B cell (primary cell): ENCODE data around the gene ZNF79. TPM values are rescaled to one million over a fixed set of nuclear protein-coding genes. Genes with fewer than 3 reads are reported as not detected.

Source experiments
- ATAC-seq: fragments of 200-7000 bp; cut with Tn5 transposase; one replicate; pipeline ENCODE4 v1.10.0; 2021; ENCODE audit warnings: low read depth, mild to moderate bottlenecking, moderate number of reproducible peaks, moderate library complexity
- CTCF ChIA-PET: fragments of 350-600 bp; sonication (Branson Sonifier 250); formaldehyde crosslinking; loops from one replicate; lab custom pipeline; 2021; ENCODE audit warnings: antibody characterized with exemption, inconsistent platforms; lab: Charles Lee
- POLR2A ChIA-PET: fragments of 350-600 bp; sonication (Branson Sonifier 250); formaldehyde crosslinking; loops from one replicate; lab custom pipeline; 2021; ENCODE audit warnings: antibody characterized with exemption; lab: Charles Lee
- DNase-seq: peaks from one replicate; pipeline ENCODE4 v3.0.0; 2013
- H2AFZ ChIP-seq: 2 replicates; pipeline ENCODE4 v1.6.1; 2012; ENCODE audit warnings: mild to moderate bottlenecking, low read depth, low read length; ENCODE audit not compliant: insufficient read depth, poor library complexity, severe bottlenecking
- H3K27ac ChIP-seq, 2 donors: 1 replicate in 1 of 2; 2 replicates in 1 of 2; pipeline ENCODE4 v1.5.1; 2012 to 2013; ENCODE audit warnings: low read length in 2 of 2, mild to moderate bottlenecking in 2 of 2, moderate library complexity in 1 of 2
- H3K27me3 ChIP-seq, 4 experiments: fragments of 200-600 bp in 1 of 4; sonication (generic) in 1 of 4; replicated peaks in 1 of 4; 1 replicate in 2 of 4; 2 replicates in 2 of 4; pipeline versions ENCODE4 v1.6.1 to v1.7.0; 2013 to 2016; ENCODE audit warnings: low read length in 3 of 4, mild to moderate bottlenecking in 2 of 4, mixed read lengths in 1 of 4, moderate library complexity in 1 of 4; ENCODE audit not compliant: insufficient read depth in 4 of 4, control insufficient read depth in 3 of 4; ENCODE audit errors: control extremely low read depth in 1 of 4
- H3K36me3 ChIP-seq, 2 experiments: replicated peaks in 1 of 2; 1 replicate in 1 of 2; 2 replicates in 1 of 2; pipeline versions ENCODE4 v1.6.1 to v1.7.1; 2013; ENCODE audit warnings: low read length in 1 of 2; ENCODE audit not compliant: insufficient read depth in 2 of 2, control insufficient read depth in 1 of 2; ENCODE audit errors: control extremely low read depth in 1 of 2, extremely low read depth in 1 of 2
- H3K4me1 ChIP-seq, 2 donors: fragments of 200-600 bp in 1 of 2; sonication (generic) in 1 of 2; 1 replicate in 1 of 2; 2 replicates in 1 of 2; pipeline versions ENCODE4 v1.5.1 to v1.6.1; 2013 to 2017; ENCODE audit warnings: low read length in 2 of 2; ENCODE audit not compliant: control insufficient read depth in 2 of 2, insufficient read depth in 2 of 2
- H3K4me2 ChIP-seq: replicated peaks from 2 replicates; pipeline ENCODE3; 2012; ENCODE audit warnings: mild to moderate bottlenecking, low read depth, low read length; ENCODE audit not compliant: poor library complexity, severe bottlenecking
- H3K4me3 ChIP-seq, 5 experiments: fragments of 200-600 bp in 1 of 5; sonication (generic) in 1 of 5; 1 replicate in 3 of 5; 2 replicates in 2 of 5; pipeline versions ENCODE4 v1.5.1 to v1.7.0; 2011 to 2016; ENCODE audit warnings: low read length in 4 of 5, mild to moderate bottlenecking in 4 of 5, low read depth in 2 of 5, control low read depth in 1 of 5, moderate library complexity in 1 of 5; ENCODE audit not compliant: insufficient read depth in 1 of 5; ENCODE audit errors: control extremely low read depth in 1 of 5, extremely low read depth in 1 of 5
- H3K79me2 ChIP-seq: fragments of 200-600 bp; sonication (generic); one replicate; pipeline ENCODE4 v1.6.0; 2016; ENCODE audit warnings: low read length; ENCODE audit not compliant: control insufficient read depth, insufficient read depth
- H3K9ac ChIP-seq: fragments of 200-600 bp; sonication (generic); 2 replicates; pipeline ENCODE4 v1.6.1; 2017; ENCODE audit warnings: mild to moderate bottlenecking, low read length, moderate library complexity
- H3K9me3 ChIP-seq, 3 donors: one replicate each; pipeline versions ENCODE4 v1.6.1 to v1.7.1; 2013; ENCODE audit warnings: low read length in 2 of 3; ENCODE audit not compliant: control insufficient read depth in 2 of 3, insufficient read depth in 1 of 3; ENCODE audit errors: control extremely low read depth in 1 of 3
- H4K20me1 ChIP-seq: 2 replicates; pipeline ENCODE4 v1.6.0; 2012; ENCODE audit warnings: mild to moderate bottlenecking, low read length; ENCODE audit not compliant: insufficient read depth, control insufficient read depth, poor library complexity, severe bottlenecking
- H3K27ac Mint-ChIP-seq: one replicate; pipeline ENCODE4 v1.8.0; 2021; ENCODE audit warnings: mixed read lengths
- H3K27me3 Mint-ChIP-seq: one replicate; pipeline ENCODE4 v1.8.0; 2021; ENCODE audit warnings: mixed read lengths
- H3K4me1 Mint-ChIP-seq: one replicate; pipeline ENCODE4 v1.8.0; 2021; ENCODE audit warnings: mixed read lengths
- H3K4me3 Mint-ChIP-seq: one replicate; pipeline ENCODE4 v1.8.0; 2021; ENCODE audit warnings: mixed read lengths
- H3K9me3 Mint-ChIP-seq: one replicate; pipeline ENCODE4 v1.8.0; 2022; ENCODE audit warnings: mixed read lengths; ENCODE audit not compliant: insufficient read depth
- CTCF ChIP-seq: fragments of 200-600 bp; IDR thresholded peaks from one replicate; pipeline ENCODE4 v1.8.0; 2022; ENCODE audit warnings: antibody characterized with exemption, mild to moderate bottlenecking
- EZH2 ChIP-seq: IDR thresholded peaks from 2 replicates; pipeline ENCODE4 v1.6.1; 2012; ENCODE audit warnings: borderline replicate concordance, low read depth, mild to moderate bottlenecking, moderate library complexity, low read length; ENCODE audit not compliant: insufficient read depth, poor library complexity, severe bottlenecking
- WGBS: methylation state at CpG from one replicate; pipeline ENCODE4 v1.1.5; 2013; ENCODE audit warnings: missing lambda C conversion rate; ENCODE audit not compliant: insufficient coverage; 5-methylcytosine and 5-hydroxymethylcytosine counted together
- intact Hi-C: fragments of 100-400 bp; cut with micrococcal nuclease; formaldehyde crosslinking; loops from one replicate; pipeline ENCODE4 v1.10.0; 2022
- polyA plus RNA-seq: library from polyadenylated mRNA; depleted of rRNA; stranded (reverse); fragments of >200 nt; gene quantifications from 2 replicates; pipeline ENCODE4 v1.2.3, GENCODE V29; 2012
- total RNA-seq, 2 donors: library from RNA; stranded (reverse); fragments of 120-200 nt in 1 of 2; gene quantifications; 1 replicate in 1 of 2; 2 replicates in 1 of 2; pipeline versions ENCODE4 v1.2.3 to v1.2.4, GENCODE V29; 2013 to 2022

ZNF79 gene
- total and polyA plus RNA-seq, 2 donors (not counting 1 experiment from before 2014, with no cell fraction given), result 4.8 to 16.1 TPM

GRCh38 chr9:127455324-127455992, 31.3 kb downstream of the ZNF79 start:
- Histone ChIP-seq H3K4me1 (peaks cover 15 to 30% of the 10 kb centered on the region in 2 donors), H3K4me2 (peak overlapping the region; percentile 60), H3K4me3 (no peak overlapping the region), H4K20me1 (peaks cover 7% of the 10 kb centered on the region), H3K79me2 (peaks cover 11% of the 10 kb centered on the region), H3K9ac (no peak overlapping the region), H2AFZ (peak overlapping the region; percentile 32), H3K9me3 (no peaks in the 10 kb centered on the region), H3K36me3 (peaks cover 0 to 29% of the 10 kb centered on the region in 2 experiments), H3K27ac (peak overlapping the region; percentile 37 to 56), H3K27me3 (no peaks in the 10 kb centered on the region)
- H3K4me1 Mint-ChIP-seq, result peaks cover 31% of the 10 kb centered on the region
- ATAC-seq (no peak), DNase-seq (peak; percentile 52)
- TF ChIP-seq CTCF, result peak; percentile 33
- no peak for TF ChIP-seq EZH2
- no peaks in the 10 kb centered on the region for H3K27me3 Mint-ChIP-seq
- no peaks in the 10 kb centered on the region for H3K9me3 Mint-ChIP-seq
- WGBS, result 40% methylated on average over 4 of the region's 6 CpGs
- ChIA-PET POLR2A (no interaction called here), CTCF (interaction anchor here (0.9 to 2.1 kb wide), 6 partner anchors 59 to 513 kb away, joined by 3 to 14 read pairs (median 4); partner anchors contain the start of genes SLC2A8 and TOR2A)
- intact Hi-C loops, result loop anchor here (2.0 to 10.0 kb wide), 3 partner anchors 241 to 819 kb away; partner anchors contain the start of genes GOLGA2 and SWI5
- H3K4me3 Mint-ChIP-seq, result peak overlapping the region; percentile 36
- peak overlapping the region; percentile 70 for H3K27ac Mint-ChIP-seq
